HK-2 (cell line): ENCODE results near the gene ARHGAP42.
"Not testable (repeated sequence)": the region's sequence is repeated elsewhere in the genome, so short reads cannot be mapped to it uniquely, and the experiment has no call there.

Experiments
- DNase-seq: peaks from one replicate; pipeline ENCODE4 v3.0.0-alpha.2; 2018; ENCODE audit not compliant: unreplicated experiment

Gene ARHGAP42

GRCh38 chr11:100963375-100963774 is 276.3 kb downstream of the ARHGAP42 start:
- no peak for DNase-seq

GRCh38 chr11:100964435-100964834 is 277.3 kb downstream of the ARHGAP42 start:
- no peak for DNase-seq

DNA sequence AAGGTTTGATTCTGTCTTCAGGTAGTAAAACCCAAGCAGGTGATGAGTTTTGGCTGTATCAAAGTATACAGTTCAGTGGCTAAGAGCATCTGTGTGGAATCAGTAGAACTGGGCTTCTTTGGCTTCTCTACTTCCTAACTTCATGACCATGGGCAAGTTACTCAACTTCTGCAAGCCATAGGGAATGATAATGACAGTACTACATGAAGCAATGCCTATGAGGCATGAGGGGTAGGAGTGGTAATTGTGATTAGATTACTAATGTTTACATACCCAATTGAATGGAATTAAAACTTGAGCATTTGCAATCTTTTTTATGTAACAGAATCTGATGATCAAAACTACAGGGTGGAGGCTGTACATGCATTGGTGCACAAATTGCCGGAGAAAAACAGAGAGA is 278.3 kb downstream of the ARHGAP42 start:
- no peak for DNase-seq

DNA sequence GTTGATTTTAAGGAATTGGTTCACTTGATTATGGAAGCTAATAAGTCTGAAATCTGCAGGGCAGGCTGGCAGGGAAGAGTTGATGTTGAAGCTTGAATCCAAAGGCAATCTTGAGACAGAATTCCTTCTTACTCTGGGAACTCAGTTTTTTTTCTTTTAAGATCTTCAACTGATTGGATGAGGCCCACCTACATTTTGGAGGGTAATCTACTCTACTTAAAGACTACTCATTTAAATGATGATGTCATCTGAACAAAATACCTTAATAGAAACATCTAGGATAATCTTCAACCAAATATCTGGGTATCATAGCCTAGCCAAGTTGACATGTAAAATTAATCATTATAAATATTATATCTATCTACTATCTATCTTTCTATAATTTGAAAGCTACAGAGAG is 279.3 kb downstream of the ARHGAP42 start:
- DNase-seq = no peak

DNA sequence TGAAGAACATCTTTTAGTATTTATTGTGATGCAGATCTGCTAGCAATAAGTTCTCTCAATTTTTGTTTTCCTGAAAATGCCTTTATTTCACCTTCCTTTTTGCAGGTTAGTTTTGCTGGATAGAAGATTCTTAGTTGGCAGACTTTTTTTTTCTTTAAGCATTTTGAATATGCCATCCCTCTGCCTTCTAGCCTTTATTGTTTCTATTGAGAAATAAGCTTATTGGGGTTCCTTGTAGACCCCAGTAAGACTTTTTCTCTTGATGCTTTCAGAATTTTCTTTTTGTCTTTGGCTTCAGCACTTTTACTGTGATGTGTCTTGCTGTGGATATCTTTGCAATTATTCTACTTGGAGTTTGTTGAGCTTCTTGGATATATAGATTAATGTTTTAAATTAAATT is 281.9 kb downstream of the ARHGAP42 start:
- no peak for DNase-seq

GRCh38 chr11:100970283-100971164 is 283.4 kb downstream of the ARHGAP42 start:
- DNase-seq = no peak

DNA sequence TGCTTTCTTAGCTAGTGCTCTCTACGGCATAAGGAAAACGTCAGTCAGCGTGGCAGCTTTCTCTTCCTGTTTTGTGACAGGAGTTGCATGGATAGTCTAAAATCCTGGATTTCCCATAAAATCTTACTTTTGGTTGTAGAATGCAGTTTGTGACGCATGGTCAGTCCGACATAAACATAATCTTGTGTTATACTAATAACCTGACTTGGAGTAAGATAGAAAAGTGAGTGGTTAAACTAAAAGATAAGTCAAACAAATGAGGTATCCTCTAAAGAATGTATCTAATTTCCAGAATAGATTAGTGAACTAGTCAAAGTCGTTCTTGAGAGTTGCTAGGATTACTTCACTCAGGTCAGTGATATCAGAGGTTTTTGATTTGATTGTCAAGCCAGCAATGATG is 285.0 kb downstream of the ARHGAP42 start:
- no peak for DNase-seq

DNA sequence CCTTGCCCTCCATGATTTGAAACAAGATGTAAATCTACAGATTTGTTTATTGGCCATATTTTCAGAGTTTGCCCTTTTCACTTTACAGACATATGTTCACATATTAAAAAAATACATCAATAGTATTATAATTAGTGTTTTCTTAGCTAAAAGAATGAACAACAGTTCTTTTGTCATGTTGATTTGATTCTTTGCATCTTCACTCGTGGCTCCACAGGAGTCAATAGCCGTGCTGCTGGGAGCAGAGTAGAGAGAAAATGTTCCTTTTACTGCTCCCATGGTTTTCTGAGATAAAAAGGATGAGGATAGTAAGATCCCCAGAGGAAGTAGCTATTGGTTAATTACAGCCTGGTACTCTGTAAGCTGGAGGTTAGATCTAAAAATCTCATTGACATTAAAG is 291.4 kb downstream of the ARHGAP42 start:
- DNase-seq = no peak

GRCh38 chr11:100978939-100979338 is 291.9 kb downstream of the ARHGAP42 start:
- no peak for DNase-seq

- no peak for DNase-seq
Measured at GRCh38 chr11:100980156-100980555, 293.1 kb downstream of the ARHGAP42 start.

GRCh38 chr11:100981196-100981824 is 294.2 kb downstream of the ARHGAP42 start:
- DNase-seq = no peak

- DNase-seq = no peak
Measured at GRCh38 chr11:100984668-100985067, 297.6 kb downstream of the ARHGAP42 start.

DNA sequence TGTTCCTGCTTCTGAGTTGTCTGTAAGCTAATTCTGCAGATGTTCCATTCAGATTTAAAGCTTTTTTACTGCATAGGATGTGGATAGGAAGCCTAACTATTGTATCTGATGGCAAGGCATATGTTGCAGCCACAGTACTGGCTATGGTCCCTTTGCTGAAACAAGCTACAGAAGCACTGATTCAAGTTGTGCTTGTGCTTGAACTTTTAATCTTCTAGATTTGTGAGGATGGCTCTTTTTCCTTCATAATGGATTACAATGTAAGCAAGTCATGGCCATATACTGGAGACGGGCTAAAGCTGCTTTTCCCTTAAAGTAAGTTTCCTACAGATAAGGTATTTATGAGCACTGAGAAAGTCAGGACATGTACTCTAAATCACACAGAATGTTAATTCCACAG is 303.8 kb downstream of the ARHGAP42 start:
- no peak for DNase-seq

GRCh38 chr11:100991541-100991940 is 304.5 kb downstream of the ARHGAP42 start:
- no peak for DNase-seq

DNA sequence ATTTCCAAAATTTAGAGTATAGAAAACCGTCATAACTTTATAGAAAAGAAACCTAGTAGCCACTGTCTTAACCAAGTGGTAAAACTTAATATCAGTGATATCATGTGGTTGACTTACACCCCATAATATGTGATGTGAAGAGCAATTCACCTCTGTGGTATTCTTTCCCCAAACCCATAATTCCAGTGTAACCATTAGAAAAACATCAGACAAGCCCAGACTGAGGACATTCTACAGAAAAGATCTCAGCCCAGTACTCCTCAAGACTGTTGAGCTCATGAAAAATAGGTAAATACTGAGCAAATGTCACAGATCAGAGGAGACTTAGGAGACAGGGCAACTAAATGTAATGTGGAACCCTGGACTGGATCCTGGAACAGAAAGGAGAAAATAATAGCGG is 307.9 kb downstream of the ARHGAP42 start:
- no peak for DNase-seq

DNA sequence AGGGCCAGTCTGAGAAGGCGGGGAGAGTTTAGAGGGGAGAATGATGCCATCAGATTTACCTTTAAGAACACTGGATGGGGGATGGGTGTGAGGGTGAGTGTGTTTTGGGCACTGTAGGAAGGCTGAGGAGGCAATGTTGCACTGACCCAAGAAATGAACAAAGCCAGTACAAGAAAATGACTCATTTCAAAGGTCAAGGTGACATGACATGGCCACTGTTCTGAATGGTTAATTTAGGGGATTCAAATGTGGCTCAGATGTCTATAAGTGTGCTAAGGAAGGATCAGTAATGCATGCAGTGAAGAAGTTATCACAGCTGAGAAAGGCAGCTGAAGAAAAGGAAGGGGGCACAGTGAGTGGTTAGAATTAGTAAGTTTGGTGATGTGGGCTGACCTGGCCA is 312.7 kb downstream of the ARHGAP42 start:
- no peak for DNase-seq

GRCh38 chr11:101003468-101003867 is 316.4 kb downstream of the ARHGAP42 start:
- DNase-seq = no peak

DNA sequence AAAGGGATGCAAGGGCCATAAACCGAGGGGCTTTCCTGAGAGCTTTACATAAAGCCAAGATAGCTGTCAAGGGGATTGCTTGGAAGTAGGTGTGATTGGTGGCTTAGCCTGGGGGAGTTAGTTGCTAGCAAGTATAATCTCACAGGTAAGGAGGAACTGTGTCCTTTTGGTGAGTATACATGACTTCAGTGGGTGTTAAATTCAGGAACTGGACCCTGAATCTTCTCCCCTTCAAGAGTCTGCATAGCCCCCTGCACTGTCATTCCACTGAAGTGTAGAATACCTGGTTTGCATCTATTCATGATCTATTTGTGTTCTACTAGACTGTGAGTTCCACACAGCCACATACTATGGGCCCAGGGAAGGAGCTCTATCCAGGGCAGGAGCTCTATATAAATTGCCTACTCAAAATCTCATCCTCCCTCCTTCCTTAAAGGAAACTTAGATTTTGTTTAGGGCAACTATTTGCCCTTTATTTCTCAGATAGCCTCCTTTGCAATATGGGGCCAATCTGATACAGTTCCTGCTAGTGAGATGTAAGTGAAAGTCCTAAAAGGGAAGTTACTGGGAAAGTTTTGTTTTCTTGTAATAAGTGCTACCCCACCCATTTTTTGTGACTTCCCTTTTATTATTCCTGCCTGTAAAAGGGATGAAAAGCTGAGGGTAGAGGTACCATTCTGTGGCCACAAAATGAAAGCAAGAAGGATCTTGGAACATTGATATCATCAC is 322.0 kb downstream of the ARHGAP42 start:
- DNase-seq = no peak

DNA sequence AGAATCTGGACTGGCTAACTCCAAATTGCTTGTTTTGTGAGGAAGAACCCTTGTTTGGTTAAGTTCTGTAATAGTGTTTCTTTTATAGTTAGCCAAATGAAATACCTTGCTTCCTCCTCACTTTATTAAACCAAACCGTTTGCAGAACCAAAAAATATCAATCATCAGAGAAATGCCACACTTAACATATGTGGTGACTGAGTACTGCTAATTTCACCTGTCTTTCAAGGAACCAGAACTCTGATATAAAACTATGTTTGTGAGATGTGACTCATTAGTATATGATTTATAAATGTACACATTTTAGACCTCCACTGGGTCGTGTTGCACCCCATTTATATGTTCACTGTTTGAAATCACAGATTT is 322.6 kb downstream of the ARHGAP42 start:
- no peak for DNase-seq

DNA sequence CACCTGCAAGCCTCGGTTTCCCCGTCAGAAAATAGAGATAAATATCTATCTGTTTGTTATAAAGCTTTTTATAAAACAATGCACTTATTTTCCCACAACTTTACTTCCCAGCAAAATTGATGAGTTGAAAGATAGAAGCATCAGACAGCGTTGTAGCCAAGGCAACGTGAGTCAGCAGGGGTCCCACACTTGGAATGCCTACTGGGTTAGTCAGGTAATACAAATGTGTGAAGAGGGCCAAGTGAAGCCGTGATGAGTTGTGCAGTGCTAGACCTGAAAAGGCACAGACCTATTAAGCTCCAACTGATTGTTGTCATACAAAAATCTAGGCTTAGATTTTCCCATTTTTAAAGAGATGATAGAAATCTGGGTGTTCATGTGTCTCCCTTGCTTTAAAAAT is 323.8 kb downstream of the ARHGAP42 start:
- DNase-seq = peak; percentile 1

DNA sequence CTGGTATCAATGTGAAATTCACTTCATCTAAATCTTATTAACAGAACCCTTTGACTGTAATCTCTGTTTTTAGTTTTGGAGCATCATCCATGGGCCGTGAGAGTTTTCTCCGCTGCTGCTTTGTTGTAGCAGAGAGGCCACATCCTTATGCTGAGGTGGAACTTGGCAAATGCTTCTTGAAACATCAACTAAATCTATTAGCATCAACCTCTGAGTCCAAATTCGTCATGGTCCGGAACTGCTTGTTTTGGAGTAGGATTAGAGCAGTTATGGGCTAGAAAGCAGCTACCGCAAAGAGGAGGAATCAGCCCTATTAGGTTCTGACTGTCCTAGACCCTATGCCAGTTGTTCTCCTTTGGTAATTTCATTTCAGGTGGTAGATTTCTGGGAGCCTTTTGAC is 324.8 kb downstream of the ARHGAP42 start:
- DNase-seq = no peak

DNA sequence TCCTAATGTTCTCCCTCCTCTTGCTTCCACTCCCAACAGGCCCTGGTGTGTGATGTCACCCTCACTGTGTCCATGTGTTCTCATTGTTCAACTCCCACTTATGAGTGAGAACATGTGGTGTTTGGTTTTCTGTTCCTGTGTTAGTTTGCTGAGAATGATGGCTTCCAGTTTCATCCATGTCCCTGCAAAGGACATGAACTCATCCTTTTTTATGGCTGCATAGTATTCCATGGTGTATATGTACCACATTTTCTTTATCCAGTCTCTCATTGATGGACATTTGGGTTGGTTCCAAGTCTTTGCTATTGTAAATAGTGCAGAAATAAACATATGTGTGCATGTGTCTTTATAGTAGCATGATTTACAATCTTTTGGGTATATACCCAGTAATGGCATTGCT is 326.6 kb downstream of the ARHGAP42 start:
- DNase-seq = not testable (repeated sequence)
